Astrocyte (in vitro differentiated cells and primary cell): Measurements from ENCODE around the gene OR13C3.

Source experiments
- EZH2 ChIP-seq: IDR thresholded peaks from 2 replicates; pipeline ENCODE4 v1.6.1; 2012; ENCODE audit warnings: mild to moderate bottlenecking, low read length, inconsistent platforms; ENCODE audit not compliant: insufficient read depth
- TF ChIP-seq, protein P1 (sequence below): IDR thresholded peaks from 2 replicates; pipeline ENCODE4 v1.5.1; 2011; ENCODE audit warnings: low read depth, mild to moderate bottlenecking, inconsistent platforms, low read length, moderate library complexity; ENCODE audit not compliant: insufficient read depth

DNA sequence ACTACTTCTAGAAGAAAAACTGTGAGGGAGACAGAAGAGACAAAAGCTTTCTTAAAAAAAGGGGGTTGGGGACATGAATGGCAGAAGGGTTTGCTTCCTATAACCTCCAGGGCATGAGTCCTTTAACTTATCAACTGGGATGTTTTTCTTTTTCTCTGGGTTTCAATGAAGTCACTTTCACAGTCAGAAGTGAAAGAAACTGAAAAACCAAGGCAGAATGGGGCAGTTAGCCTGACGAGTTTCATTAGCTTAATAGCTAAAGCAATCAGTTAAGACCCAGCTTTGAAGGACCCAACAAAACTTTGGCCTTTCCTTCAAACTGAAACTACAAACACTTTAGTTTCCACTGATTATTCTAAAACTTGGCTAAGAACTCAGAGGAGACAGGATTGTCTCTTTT is 27.7 kb upstream of the OR13C3 start:
- TF ChIP-seq, protein P1, sequence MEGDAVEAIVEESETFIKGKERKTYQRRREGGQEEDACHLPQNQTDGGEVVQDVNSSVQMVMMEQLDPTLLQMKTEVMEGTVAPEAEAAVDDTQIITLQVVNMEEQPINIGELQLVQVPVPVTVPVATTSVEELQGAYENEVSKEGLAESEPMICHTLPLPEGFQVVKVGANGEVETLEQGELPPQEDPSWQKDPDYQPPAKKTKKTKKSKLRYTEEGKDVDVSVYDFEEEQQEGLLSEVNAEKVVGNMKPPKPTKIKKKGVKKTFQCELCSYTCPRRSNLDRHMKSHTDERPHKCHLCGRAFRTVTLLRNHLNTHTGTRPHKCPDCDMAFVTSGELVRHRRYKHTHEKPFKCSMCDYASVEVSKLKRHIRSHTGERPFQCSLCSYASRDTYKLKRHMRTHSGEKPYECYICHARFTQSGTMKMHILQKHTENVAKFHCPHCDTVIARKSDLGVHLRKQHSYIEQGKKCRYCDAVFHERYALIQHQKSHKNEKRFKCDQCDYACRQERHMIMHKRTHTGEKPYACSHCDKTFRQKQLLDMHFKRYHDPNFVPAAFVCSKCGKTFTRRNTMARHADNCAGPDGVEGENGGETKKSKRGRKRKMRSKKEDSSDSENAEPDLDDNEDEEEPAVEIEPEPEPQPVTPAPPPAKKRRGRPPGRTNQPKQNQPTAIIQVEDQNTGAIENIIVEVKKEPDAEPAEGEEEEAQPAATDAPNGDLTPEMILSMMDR, result no peak
- TF ChIP-seq EZH2, result no peak
